ENCODE measurements around the gene EHD1. TPM values are rescaled to one million over a fixed set of nuclear protein-coding genes. Genes with fewer than 3 reads are reported as not detected.

Gene EHD1
- polyA plus RNA-seq, 4 donors: 31.3 to 94.0 (median 34.5) TPM

DNA sequence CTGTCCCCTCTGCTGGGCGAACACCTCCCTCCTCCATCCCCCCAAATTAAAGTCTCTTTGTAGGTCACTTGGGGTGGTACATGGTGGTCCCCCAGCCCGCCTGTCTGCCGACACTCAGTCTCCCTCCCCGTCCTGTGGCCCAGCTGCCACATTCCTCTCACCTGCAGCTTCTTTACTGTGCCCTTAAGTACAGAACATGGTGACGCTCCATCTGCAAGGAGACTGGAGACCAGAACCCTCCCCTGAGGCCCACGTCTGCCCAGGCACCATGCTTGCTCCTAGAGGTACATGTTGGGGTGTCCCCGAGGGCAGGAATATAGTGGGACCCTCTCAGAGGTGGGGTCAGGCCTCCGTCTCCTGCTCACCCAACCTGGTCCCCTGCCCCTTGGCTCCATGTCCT lies 5.6 kb upstream of the EHD1 start:
- Histone ChIP-seq H3K4me1 (ENCODE audit: control insufficient read depth in 3 of 3, insufficient read depth in 2 of 3, low read depth in 1 of 3, low read length in 2 of 3) (peaks cover 3 to 56% (median 7%) of the 10 kb centered on the region in 3 donors), H3K27me3 (ENCODE audit: control insufficient read depth in 3 of 3, insufficient read depth in 3 of 3, low read length in 3 of 3) (no peaks in the 10 kb centered on the region), H3K27ac (ENCODE audit: low read depth in 1 of 3, low read length in 2 of 3) (no peak overlapping the region), H3K9me3 (ENCODE audit: control insufficient read depth in 2 of 2, insufficient read depth in 1 of 2, low read depth in 1 of 2, low read length in 1 of 2) (no peaks in the 10 kb centered on the region), H3K4me3 (ENCODE audit: low read depth in 1 of 3, low read length in 3 of 3) (no peak overlapping the region), H3K36me3 (ENCODE audit: control insufficient read depth in 3 of 3, insufficient read depth in 2 of 3, low read depth in 1 of 3, low read length in 3 of 3) (no peaks in the 10 kb centered on the region)
- DNase-seq (peak in 1 of 2 donors; percentile 9), FAIRE-seq (no peak)
- WGBS, 3 donors: 86 to 92% (median 89%) methylated on average over 8 of the region's 8 CpGs

DNA sequence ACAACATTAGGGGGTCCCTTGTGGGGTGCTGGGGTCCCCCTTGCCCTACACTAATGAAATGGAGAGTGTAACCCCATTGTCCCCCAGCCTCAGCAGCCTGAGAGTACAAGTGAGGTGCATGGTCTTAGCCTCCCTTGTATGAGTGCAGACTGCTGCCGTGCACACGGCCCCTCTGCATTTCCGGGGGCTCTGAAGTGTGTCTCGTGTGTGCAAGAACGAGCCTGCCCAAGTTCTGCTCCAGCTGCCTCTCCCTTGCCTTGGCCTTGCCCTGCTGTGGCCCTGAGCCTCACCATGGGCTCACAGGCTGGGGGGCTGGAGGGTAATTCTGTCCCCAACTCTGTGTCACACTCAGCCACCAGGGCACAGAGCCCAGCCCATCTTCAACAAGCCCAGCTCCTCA lies 5.2 kb upstream of the EHD1 start:
- Histone ChIP-seq H3K4me3 (ENCODE audit: low read depth in 1 of 3, low read length in 3 of 3) (no peak overlapping the region), H3K4me1 (ENCODE audit: control insufficient read depth in 3 of 3, insufficient read depth in 2 of 3, low read depth in 1 of 3, low read length in 2 of 3) (peaks cover 3 to 54% (median 7%) of the 10 kb centered on the region in 3 donors), H3K27me3 (ENCODE audit: control insufficient read depth in 3 of 3, insufficient read depth in 3 of 3, low read length in 3 of 3) (no peaks in the 10 kb centered on the region), H3K27ac (ENCODE audit: low read depth in 1 of 3, low read length in 2 of 3) (no peak overlapping the region), H3K9me3 (ENCODE audit: control insufficient read depth in 2 of 2, insufficient read depth in 1 of 2, low read depth in 1 of 2, low read length in 1 of 2) (no peaks in the 10 kb centered on the region), H3K36me3 (ENCODE audit: control insufficient read depth in 3 of 3, insufficient read depth in 2 of 3, low read depth in 1 of 3, low read length in 3 of 3) (no peaks in the 10 kb centered on the region)
- WGBS, 3 donors: 79 to 91% (median 89%) methylated on average over 5 of the region's 5 CpGs
- FAIRE-seq: no peak
- no peak for DNase-seq

DNA sequence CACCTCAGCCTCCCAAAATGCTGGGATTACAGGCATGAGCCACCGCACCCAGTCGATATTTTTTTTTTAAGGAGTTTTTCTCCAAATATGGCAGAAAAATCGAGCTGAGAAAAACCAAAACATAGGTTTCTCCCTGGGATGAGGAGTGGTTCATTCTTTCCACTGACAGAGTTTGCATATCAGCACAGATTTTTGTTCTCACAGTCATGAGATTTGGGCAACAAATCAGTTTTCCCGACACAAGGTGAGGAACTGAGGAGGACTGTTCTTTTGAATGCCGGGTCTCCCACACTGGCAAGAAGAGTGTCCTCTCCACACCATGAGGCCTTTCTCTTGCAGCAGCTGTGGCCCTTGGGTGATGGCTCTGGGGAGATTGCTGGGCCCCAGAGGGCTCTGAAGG lies 3.8 kb upstream of the EHD1 start:
- Histone ChIP-seq H3K27me3 (ENCODE audit: control insufficient read depth in 3 of 3, insufficient read depth in 3 of 3, low read length in 3 of 3) (no peaks in the 10 kb centered on the region), H3K9me3 (ENCODE audit: control insufficient read depth in 2 of 2, insufficient read depth in 1 of 2, low read depth in 1 of 2, low read length in 1 of 2) (no peaks in the 10 kb centered on the region)

DNA sequence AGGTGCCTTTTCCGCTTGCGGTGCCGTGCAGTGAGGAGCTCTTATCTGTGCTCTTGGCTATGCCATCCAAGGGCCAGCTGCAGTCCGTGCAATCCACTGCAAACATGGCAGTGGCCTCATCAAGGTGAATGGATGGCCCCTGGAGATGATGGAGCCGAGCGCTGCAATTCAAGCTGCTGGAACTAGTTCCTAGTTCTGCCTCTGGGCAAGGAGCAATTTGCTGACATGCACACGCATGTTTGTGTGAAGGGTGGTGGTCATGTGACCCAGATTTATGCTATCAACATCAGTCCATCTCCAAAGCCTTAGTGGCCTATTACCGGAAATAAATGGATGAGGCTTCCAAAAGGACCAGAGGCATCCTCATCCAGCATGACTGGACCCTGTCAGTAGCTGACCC lies 3.1 kb upstream of the EHD1 start:
- DNase-seq: peak in 1 of 2 donors; percentile 32
- Histone ChIP-seq H3K36me3 (ENCODE audit: control insufficient read depth in 3 of 3, insufficient read depth in 2 of 3, low read depth in 1 of 3, low read length in 3 of 3) (peaks cover 0 to 16% (median 0%) of the 10 kb centered on the region in 3 donors), H3K9me3 (ENCODE audit: control insufficient read depth in 2 of 2, insufficient read depth in 1 of 2, low read depth in 1 of 2, low read length in 1 of 2) (no peaks in the 10 kb centered on the region), H3K27me3 (ENCODE audit: control insufficient read depth in 3 of 3, insufficient read depth in 3 of 3, low read length in 3 of 3) (no peaks in the 10 kb centered on the region), H3K4me1 (ENCODE audit: control insufficient read depth in 3 of 3, insufficient read depth in 2 of 3, low read depth in 1 of 3, low read length in 2 of 3) (peaks cover 3 to 42% (median 7%) of the 10 kb centered on the region in 3 donors), H3K4me3 (ENCODE audit: low read depth in 1 of 3, low read length in 3 of 3) (no peak overlapping the region), H3K27ac (ENCODE audit: low read depth in 1 of 3, low read length in 2 of 3) (no peak overlapping the region)
- no peak for FAIRE-seq
- WGBS, 3 donors: 67 to 73% (median 72%) methylated on average over 8 of the region's 8 CpGs

More for the DNA sequence above, 3.8 kb upstream of the EHD1 start:
- Histone ChIP-seq H3K4me3 (ENCODE audit: low read depth in 1 of 3, low read length in 3 of 3) (no peak overlapping the region), H3K36me3 (ENCODE audit: control insufficient read depth in 3 of 3, insufficient read depth in 2 of 3, low read depth in 1 of 3, low read length in 3 of 3) (peaks cover 0 to 10% (median 0%) of the 10 kb centered on the region in 3 donors), H3K27ac (ENCODE audit: low read depth in 1 of 3, low read length in 2 of 3) (peak overlapping the region in 1 of 3 donors; percentile 67), H3K4me1 (ENCODE audit: control insufficient read depth in 3 of 3, insufficient read depth in 2 of 3, low read depth in 1 of 3, low read length in 2 of 3) (peaks cover 3 to 42% (median 7%) of the 10 kb centered on the region in 3 donors)
- DNase-seq (no peak), FAIRE-seq (no peak)
- WGBS, 3 donors: 83 to 91% (median 85%) methylated on average over 5 of the region's 5 CpGs

DNA sequence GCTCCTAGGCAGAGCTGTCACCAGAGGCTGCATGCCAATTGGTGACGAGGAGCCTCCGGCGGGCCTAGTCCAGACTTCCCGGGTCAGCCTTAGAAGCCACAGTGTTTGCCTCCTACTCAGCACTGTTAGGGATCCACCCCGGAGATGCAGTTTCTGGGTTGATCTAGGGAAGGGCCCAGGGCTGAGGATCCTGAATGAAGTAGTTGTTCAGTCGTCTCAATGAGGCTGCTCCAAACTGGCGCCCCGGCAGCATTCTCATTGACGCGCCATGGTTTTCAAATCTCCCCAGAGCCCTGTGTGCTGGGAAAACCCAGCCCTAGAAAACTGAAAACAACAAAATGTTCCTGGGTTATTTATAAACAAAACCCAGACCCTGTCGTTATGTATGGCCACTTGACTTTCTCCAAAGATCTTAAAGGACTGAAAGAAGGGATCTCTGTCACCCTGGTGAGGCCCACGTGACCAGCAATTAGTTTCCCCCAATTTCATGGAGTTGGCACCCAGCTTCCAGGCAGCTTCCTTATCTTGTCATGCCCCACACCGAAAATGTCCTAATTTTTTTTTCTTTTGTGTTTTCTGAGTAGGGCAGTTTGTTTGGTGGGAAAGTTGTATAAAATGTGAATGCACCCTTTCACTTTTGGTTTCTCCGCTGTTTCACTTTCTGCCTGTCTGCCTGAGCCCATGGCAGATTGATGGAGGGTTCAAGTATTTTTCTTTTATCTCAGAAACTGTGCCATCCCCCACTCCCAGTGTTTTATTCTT lies 2.0 kb upstream of the EHD1 start:
- H3K4me3 ChIP-seq (ENCODE audit: low read depth in 1 of 3, low read length in 3 of 3): no peak overlapping the region
- peaks cover 3 to 43% (median 7%) of the 10 kb centered on the region in 3 donors for H3K4me1 ChIP-seq (ENCODE audit: control insufficient read depth in 3 of 3, insufficient read depth in 2 of 3, low read depth in 1 of 3, low read length in 2 of 3)
- no peaks in the 10 kb centered on the region for H3K27me3 ChIP-seq (ENCODE audit: control insufficient read depth in 3 of 3, insufficient read depth in 3 of 3, low read length in 3 of 3)
- peak; percentile 44 to 59 for DNase-seq
- 49 to 63% (median 49%) methylated on average over 14 of the region's 14 CpGs for WGBS, 3 donors
- peak overlapping the region in 2 of 3 donors; percentile 71 to 82 for H3K27ac ChIP-seq (ENCODE audit: low read depth in 1 of 3, low read length in 2 of 3)
- peaks cover 0 to 26% (median 0%) of the 10 kb centered on the region in 3 donors for H3K36me3 ChIP-seq (ENCODE audit: control insufficient read depth in 3 of 3, insufficient read depth in 2 of 3, low read depth in 1 of 3, low read length in 3 of 3)
- no peaks in the 10 kb centered on the region for H3K9me3 ChIP-seq (ENCODE audit: control insufficient read depth in 2 of 2, insufficient read depth in 1 of 2, low read depth in 1 of 2, low read length in 1 of 2)
- no peak for FAIRE-seq

DNA sequence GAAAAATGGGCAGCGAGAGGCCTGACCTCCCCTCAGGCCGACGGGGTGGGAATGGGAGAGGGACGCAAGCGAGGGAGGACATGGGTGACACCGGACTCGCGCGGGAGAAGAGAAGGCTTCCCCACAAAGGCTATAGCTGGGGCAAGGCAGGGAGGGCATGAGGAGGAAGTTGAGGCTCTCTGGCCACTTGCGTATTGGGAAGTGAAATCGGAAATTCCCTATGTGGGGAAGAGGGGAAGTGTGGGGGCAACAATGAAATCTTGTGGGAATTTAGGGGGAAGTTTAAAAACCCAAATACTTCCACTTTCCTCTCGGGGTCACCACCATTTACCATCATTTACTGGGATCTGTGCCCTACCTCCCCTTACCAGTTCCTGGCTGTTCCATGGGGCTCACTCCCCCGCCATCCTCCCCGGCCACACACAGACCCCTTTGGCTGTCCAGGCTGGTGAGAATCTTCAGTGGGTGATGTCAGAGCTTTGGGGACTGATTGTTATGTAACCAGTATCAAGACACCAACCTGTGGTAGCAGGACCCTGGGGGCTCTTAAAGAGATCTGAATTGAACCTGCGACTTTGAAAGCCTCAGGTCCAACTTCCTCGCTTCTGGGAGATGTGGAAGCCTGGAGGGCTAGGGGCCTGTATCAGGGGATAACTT lies 951 bp upstream of the EHD1 start:
- peaks cover 3 to 43% (median 8%) of the 10 kb centered on the region in 3 donors for H3K4me1 ChIP-seq (ENCODE audit: control insufficient read depth in 3 of 3, insufficient read depth in 2 of 3, low read depth in 1 of 3, low read length in 2 of 3)
- peak overlapping the region; percentile 86 to 97 (median 91) for H3K27ac ChIP-seq (ENCODE audit: low read depth in 1 of 3, low read length in 2 of 3)
- H3K27me3 ChIP-seq (ENCODE audit: control insufficient read depth in 3 of 3, insufficient read depth in 3 of 3, low read length in 3 of 3): no peaks in the 10 kb centered on the region
- no peaks in the 10 kb centered on the region for H3K9me3 ChIP-seq (ENCODE audit: control insufficient read depth in 2 of 2, insufficient read depth in 1 of 2, low read depth in 1 of 2, low read length in 1 of 2)
- H3K36me3 ChIP-seq (ENCODE audit: control insufficient read depth in 3 of 3, insufficient read depth in 2 of 3, low read depth in 1 of 3, low read length in 3 of 3): peaks cover 0 to 36% (median 0%) of the 10 kb centered on the region in 3 donors
- DNase-seq: peak in 1 of 2 donors; percentile 5
- WGBS, 3 donors: 16 to 19% (median 19%) methylated on average over 16 of the region's 16 CpGs
- H3K4me3 ChIP-seq (ENCODE audit: low read depth in 1 of 3, low read length in 3 of 3): peak overlapping the region; percentile 55 to 83 (median 70)
- FAIRE-seq: no peak

DNA sequence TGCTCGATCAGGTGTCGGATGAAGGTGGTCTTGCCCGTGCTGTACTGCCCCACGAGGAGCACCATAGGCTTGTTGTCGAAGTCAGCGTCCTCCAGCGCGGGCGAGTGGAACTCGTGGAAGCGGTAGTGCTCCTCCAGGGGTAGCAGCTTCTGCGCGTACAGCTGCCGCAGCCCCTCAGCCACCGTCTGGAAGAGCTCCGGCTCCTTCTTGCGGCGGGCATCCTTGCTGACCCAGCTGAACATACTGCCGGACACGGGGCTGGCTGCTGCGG lies 263 bp downstream of the EHD1 start:
- peaks cover 0 to 48% (median 0%) of the 10 kb centered on the region in 3 donors for H3K36me3 ChIP-seq (ENCODE audit: control insufficient read depth in 3 of 3, insufficient read depth in 2 of 3, low read depth in 1 of 3, low read length in 3 of 3)
- peak overlapping the region; percentile 88 to 98 (median 97) for H3K4me3 ChIP-seq (ENCODE audit: low read depth in 1 of 3, low read length in 3 of 3)
- DNase-seq (no peak), FAIRE-seq (no peak)
- no peaks in the 10 kb centered on the region for H3K27me3 ChIP-seq (ENCODE audit: control insufficient read depth in 3 of 3, insufficient read depth in 3 of 3, low read length in 3 of 3)
- WGBS, 3 donors: 0% methylated on average over 19 to 21 of the region's 21 CpGs
- no peaks in the 10 kb centered on the region for H3K9me3 ChIP-seq (ENCODE audit: control insufficient read depth in 2 of 2, insufficient read depth in 1 of 2, low read depth in 1 of 2, low read length in 1 of 2)
- H3K27ac ChIP-seq (ENCODE audit: low read depth in 1 of 3, low read length in 2 of 3): peak overlapping the region; percentile 75 to 93 (median 90)
- peaks cover 5 to 49% (median 9%) of the 10 kb centered on the region in 3 donors for H3K4me1 ChIP-seq (ENCODE audit: control insufficient read depth in 3 of 3, insufficient read depth in 2 of 3, low read depth in 1 of 3, low read length in 2 of 3)

DNA sequence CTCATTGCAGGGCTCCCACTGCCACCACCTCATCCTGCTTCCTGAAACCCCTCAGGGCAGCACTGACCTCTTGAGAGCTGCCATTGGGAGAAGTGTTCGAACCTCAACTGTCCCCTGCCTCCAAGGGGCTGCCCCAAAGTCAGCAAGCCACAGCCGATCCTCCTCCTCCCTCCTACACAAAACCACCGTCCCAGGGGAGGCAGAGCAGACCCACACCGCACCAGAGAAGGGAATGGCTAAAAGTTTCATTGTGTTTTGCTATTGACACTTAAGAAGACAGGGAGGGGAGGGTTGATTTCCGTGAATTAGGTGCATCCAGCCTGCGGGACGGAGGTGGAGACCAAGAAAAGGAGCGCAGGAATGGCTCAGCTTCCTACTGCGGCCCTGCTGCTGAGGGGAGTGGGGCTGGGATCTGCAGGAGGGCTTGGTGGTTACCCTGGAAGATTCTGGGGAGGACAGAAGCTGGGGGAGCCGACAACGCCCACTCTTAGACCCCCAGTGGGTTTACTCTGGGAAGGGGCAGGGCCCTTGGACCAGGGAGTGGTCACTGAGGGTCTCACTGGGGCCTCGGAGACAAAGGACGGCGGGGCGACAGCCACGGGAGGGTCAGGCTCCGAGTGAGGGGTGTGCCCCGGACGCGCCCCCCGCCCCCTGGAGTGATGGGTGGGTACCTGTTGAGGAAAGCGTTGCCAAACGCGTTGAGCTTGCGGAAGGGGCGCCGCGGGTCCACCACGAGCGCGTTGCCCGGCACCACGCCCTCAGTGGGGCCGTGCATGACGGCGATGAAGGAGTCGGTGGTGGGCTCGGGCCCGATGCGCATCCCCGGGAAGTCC lies 815 bp downstream of the EHD1 start:
- 0 to 1% (median 1%) methylated on average over 41 of the region's 41 CpGs for WGBS, 3 donors
- Histone ChIP-seq H3K4me3 (ENCODE audit: low read depth in 1 of 3, low read length in 3 of 3) (peak overlapping the region; percentile 88 to 98 (median 97)), H3K4me1 (ENCODE audit: control insufficient read depth in 3 of 3, insufficient read depth in 2 of 3, low read depth in 1 of 3, low read length in 2 of 3) (peaks cover 8 to 55% (median 9%) of the 10 kb centered on the region in 3 donors), H3K9me3 (ENCODE audit: control insufficient read depth in 2 of 2, insufficient read depth in 1 of 2, low read depth in 1 of 2, low read length in 1 of 2) (no peaks in the 10 kb centered on the region), H3K27ac (ENCODE audit: low read depth in 1 of 3, low read length in 2 of 3) (peak overlapping the region; percentile 75 to 93 (median 90)), H3K27me3 (ENCODE audit: control insufficient read depth in 3 of 3, insufficient read depth in 3 of 3, low read length in 3 of 3) (no peaks in the 10 kb centered on the region), H3K36me3 (ENCODE audit: control insufficient read depth in 3 of 3, insufficient read depth in 2 of 3, low read depth in 1 of 3, low read length in 3 of 3) (peaks cover 0 to 53% (median 0%) of the 10 kb centered on the region in 3 donors)
- DNase-seq: peak in 1 of 2 donors; percentile 34
- no peak for FAIRE-seq
